ENCODE results near the gene RBPMS2.
A peak's percentile ranks its signal among the peaks of the same experiment; 100 is the strongest.

The RBPMS2 gene

DNA sequence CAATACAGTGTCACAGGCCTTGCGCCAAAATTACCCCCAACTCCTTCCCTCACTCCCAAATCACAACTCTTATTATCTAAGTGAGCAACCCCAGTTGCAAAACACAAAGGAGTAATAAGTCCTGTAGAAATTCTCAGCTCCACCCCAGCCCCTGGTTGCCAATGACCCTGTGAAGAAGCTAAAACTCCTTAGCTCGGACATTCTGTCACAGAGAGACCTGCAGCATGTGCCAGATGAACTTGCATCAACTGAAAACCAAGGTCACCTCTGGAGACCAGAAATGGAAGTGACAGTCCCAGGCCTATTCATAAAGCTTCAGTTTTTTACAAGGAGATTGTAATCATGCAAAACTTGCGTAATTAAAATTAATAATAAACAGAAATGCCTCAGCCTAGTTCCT is 55.2 kb downstream of the RBPMS2 start:
- no peak for DNase-seq (ENCODE audit: low spot score)

DNA sequence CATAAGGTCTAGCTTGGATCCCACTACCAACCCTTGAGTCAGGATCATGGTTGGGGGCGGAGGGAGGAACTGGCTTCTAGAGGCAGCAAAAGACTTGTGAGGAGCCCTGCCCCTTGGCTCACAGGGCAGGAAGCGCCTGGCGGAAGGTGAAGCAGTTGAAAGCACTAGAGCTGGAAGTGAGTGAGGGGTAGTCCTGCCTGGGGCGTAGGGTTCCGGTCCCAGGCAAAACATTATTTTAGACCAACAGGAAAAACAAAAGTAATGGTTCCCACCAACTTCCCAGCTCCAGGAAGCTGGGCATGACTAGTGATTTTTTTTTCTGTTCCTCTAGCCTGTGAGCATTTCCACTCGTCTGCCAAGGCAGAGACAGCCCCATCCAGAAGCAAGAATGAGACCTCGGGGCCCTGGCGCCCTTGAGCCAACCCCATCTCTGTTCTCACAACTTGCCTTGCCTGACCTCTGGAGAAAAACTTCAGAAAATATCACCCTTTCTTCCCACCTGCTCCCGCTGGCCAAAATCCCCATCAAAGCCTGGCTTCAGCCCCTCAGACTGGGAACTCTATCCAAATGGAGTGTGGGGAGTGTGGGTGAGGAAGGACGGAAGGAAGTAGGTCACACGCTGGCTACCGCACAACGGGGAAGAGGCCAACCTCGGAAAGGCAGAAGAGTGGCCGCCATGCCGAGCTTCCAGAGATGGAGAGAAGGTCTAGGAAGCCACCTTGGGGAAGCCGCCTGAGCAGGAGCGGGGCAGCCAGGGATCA is 57.5 kb downstream of the RBPMS2 start:
- DNase-seq (ENCODE audit: low spot score), result no peak

- DNase-seq (ENCODE audit: low spot score), result no peak
These were observed 58.3 kb downstream of the RBPMS2 start for GRCh38 chr15:64717130-64717529.

DNA sequence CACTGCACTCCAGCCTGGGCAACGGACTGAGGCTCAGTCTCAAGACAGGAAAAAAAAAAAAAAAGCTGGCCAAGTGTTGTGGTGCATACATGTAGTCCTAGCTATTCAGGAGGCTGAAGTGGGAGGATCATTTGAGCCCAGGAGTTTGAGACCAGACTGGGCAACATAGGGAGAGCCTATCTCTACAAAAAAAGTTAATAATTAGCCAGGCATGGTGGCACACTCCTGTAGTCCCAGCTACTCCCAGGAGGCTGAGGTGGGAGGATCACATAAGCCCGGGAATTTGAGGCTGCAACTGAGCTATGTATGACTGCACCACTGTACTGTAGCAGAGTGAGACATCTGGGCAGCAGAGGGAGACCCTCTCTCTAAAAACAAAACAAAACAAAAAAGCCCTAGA is 58.9 kb downstream of the RBPMS2 start:
- no peak for DNase-seq (ENCODE audit: low spot score)

GRCh38 chr15:64713592-64713991 is 61.8 kb downstream of the RBPMS2 start:
- no peak for DNase-seq (ENCODE audit: low spot score)

GRCh38 chr15:64712353-64712752 is 63.0 kb downstream of the RBPMS2 start:
- no peak for DNase-seq (ENCODE audit: low spot score)

- DNase-seq (ENCODE audit: low spot score), result no peak
These were observed 64.5 kb downstream of the RBPMS2 start for GRCh38 chr15:64710676-64711428.

DNA sequence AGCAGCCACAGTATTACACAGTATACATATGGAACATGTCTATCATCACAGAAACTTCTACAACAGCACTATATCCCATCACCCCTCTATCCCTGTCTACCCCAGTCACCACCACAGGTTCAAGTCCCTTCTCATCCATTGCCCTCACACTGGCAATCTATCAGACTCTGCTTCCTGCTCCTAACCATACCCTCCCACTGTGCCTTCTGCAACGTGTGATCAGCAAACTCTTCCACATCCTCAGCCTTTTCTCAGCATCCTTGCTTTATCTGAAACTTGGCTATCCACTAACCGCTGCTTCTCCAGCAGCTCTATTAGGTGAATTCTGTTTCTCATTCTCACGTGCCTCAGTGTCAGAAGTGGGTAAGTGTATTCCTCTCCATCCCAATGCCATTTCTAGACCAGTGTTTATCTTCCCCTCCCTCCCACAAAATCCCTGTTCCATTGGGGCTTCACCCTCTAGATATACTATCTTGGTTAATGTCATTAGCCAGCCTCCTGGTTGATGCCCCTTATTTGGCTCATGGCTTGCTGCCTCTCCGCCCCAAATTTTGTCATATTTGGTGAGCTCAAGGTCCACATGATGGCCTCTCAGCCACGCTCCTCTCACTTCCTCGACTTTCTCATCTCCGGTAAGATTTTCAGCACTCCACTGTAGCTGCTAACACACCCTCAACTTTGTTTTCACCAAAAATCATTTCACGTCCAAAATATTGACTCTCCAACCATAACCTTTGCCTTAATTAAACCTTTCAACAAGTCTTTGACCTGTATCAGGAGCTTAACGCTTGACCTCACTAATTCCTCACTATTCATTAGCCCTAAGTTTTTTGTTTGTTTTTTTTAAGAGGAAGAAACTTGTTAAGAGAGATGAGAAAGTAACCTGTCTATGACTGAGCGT is 69.1 kb downstream of the RBPMS2 start:
- no peak for DNase-seq (ENCODE audit: low spot score)

- no peak for DNase-seq (ENCODE audit: low spot score)
These were observed 70.4 kb downstream of the RBPMS2 start for GRCh38 chr15:64705006-64705405.

DNA sequence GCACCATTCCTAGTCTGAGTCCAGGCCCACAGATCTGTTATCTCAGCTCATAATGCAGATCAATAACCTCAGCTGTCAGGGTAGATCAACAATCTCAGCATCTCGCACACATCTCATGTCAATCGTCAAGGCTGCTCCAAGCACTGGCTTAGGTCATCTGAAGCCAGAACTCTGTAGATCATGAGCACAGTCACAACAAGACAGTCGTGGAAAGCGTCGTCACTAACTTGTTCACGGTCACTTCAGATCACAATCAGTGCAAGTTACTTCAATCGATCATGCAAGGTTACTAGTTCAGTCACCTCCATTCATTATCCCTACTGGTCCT is 71.8 kb downstream of the RBPMS2 start:
- DNase-seq (ENCODE audit: low spot score), result no peak

GRCh38 chr15:64702816-64703631 is 72.4 kb downstream of the RBPMS2 start:
- DNase-seq (ENCODE audit: low spot score), result peak; percentile 96

GRCh38 chr15:64701482-64702184 is 73.8 kb downstream of the RBPMS2 start:
- no peak for DNase-seq (ENCODE audit: low spot score)

DNA sequence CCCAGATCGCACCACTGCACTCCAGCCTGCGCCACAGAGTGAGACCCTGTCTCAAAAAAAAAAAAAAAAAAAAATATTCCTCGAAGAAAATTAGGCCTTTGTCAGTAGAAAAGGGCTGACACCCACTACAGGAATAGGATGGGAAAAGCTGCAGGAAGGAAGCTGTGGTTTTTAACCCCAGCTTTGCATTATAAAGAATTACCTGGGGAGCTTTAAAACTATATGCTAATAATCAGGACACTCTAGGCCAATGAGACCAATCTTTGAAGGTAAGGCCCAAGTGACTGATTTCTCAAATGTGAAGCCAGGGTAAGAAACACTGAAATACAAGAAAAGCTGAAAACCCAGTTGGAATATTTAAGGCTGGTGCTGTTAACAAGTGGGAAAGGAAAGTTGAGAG is 74.3 kb downstream of the RBPMS2 start:
- DNase-seq (ENCODE audit: low spot score), result no peak

DNA sequence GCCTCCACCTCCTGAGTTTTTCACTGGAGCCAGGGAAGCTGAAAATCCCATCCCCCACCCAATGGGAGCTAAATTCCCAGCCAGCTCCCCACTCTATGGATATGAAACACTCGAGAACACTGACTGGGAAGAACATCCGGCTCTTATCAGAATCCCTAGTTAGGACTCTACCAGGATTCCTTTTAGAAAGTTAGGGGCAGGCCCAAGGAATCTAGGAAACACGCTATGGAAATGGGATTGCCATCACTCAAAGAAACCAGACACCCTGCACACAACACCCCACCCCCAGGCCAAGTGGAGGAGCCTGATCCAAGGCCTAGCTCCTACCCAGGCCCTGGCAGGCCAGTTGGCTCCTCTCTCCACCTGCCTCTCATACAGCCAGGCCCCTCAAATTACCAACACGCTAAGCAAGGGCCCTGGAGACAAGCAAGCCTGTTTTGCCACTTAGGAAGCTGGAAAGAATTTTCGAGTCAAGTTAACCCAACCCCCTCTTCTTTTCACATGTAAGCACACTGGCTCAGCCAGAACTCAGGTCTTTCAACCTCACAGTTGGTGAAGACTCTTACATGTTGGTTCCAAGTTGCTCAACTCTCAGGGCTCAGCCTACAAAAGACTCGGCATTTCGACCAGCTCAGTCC is 75.5 kb downstream of the RBPMS2 start:
- DNase-seq (ENCODE audit: low spot score), result no peak

DNA sequence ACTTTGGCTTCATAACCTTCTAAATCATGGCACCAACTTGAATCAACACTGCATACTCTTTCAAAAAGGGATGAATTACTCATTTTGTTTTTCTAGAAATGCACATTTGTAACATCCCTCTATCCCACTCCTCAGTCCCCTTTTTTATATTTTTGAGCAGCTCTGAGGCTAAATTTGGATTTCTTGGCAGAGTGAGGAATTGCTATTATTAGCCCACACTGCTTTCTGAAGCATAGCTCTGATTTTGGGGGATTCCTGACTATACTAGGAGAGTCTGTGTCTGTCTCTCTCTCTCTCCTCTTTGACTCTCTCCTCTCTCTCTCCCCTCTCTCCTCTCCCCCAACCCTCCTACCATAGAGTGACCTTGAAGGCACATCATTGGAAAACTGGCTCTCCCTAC is 76.6 kb downstream of the RBPMS2 start:
- DNase-seq (ENCODE audit: low spot score), result no peak

- DNase-seq (ENCODE audit: low spot score), result peak; percentile 52
These were observed 77.4 kb downstream of the RBPMS2 start for GRCh38 chr15:64697911-64698369.

GRCh38 chr15:64696481-64696880 is 78.9 kb downstream of the RBPMS2 start:
- no peak for DNase-seq (ENCODE audit: low spot score)

GRCh38 chr15:64695561-64695992 is 79.8 kb downstream of the RBPMS2 start:
- DNase-seq (ENCODE audit: low spot score), result no peak

DNA sequence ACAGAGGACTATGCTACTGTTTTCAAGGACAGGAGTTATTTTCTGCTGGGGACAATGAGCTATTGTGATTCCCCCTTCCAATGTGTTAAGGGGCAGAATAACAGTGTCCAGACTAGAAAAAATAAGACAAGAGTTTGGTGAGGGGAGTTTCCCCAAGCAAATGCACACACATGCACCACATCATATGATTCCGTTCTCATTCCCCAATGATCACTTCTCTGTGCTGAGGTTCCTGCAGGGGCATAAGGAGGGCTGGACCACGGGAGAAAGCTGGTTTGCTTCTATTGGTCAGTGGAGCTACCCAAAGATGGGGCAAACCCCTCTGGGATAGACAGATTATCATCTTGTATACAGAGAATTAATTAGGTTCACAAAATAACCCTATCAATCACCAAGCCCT is 80.6 kb downstream of the RBPMS2 start:
- no peak for DNase-seq (ENCODE audit: low spot score)

DNA sequence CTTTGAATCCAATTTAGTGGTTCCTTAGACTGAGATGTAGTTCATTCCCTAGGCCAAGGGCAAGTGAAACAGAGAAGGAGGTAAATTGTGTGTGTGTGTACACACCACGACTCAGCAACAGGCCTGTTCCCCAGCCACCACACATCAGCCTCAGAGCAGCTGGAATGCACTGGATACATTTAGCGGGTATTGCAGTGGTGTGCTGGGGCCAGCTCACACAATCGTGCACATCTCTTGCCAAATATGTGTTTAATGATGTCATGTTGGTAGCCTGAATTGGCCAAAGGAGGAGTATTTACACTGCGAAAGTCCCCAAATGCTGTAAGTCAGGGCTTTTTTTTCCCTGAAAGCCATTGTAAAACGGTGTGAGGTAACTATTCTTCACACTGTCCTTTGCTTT is 82.3 kb downstream of the RBPMS2 start:
- no peak for DNase-seq (ENCODE audit: low spot score)
